Measurements from ENCODE around the gene ANKS3. TPM values are rescaled to one million over a fixed set of nuclear protein-coding genes. Genes with fewer than 3 reads are reported as not detected.

Gene ANKS3
- total RNA-seq, 2 experiments from 2014 or later, result 12.1 to 16.1 TPM

DNA sequence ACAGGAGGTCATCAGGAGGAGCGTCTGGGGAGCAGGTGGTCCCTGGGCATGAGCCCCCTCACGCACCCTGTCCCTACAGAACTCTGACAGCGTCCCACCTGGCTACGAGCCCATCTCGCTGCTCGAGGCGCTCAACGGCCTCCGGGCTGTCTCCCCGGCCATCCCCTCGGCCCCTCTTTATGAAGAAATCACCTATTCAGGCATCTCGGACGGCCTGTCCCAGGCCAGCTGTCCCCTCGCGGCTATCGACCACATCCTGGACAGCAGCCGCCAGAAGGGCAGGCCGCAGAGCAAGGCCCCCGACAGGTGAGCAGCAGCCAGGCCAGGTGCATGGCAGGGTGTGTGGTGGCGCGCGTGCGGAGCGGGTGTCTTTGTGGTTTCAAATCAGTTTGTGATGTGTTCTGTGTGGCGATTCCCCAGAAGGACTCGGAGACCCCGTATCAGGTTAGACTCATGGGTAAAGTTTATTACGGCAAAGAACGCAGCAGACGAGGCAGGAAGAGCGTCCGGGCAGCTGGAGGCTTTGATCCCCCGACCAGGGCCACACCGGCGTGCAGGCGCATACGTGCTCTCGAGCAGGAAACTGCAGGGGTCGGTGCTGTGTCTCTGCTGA is 52.5 kb downstream of the ANKS3 start:
- Mint-ChIP-seq H3K27ac (peak overlapping the region; percentile 45), H3K4me3 (no peak overlapping the region), H3K36me3 (peaks cover 15% of the 10 kb centered on the region), H3K27me3 (no peaks in the 10 kb centered on the region), H3K4me1 (peaks cover 25% of the 10 kb centered on the region), H3K9me3 (no peaks in the 10 kb centered on the region)
- no peak for DNase-seq

DNA sequence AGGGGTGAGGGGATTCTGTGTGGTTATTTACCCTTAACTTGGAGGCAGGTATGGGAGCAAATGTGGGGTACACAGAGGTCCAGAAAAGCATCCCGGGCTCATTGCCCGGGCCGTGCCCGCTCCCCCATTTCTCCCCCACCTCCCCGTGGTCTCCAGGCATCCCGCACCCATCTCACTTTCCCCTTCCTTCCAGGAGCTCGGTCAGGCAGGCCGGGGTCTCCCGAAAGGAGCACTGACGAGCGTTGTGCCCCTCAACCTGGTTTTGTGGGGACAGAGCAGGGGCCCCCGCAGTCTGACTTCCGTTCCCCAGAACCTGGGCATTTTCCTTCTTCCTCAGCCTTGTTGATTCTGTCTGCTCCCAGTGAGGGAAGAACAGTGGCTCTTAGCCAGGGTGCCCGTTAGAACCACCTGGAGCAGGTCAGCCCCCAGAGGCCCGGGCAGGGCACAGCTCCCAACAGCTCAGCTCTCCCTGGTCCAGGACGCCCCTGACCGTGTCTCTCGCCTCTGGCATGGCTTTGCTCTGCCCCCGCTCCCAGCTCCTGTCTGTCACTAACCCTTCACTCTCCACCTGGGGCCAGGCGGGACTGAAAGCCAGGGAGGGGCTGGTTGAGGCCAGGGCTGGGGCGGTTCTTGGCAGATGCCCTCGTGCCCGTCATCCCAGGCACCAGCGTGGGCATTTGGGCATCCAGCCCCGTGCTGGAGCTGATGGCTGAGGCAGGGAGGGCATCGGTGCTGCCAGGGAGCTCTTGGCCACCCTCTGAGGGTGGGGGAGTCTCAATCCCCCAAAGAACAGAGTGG is 53.2 kb downstream of the ANKS3 start:
- Mint-ChIP-seq H3K9me3 (no peaks in the 10 kb centered on the region), H3K4me3 (peak overlapping the region; percentile 32), H3K4me1 (peaks cover 32% of the 10 kb centered on the region), H3K27ac (peak overlapping the region; percentile 72), H3K27me3 (no peaks in the 10 kb centered on the region), H3K36me3 (peaks cover 16% of the 10 kb centered on the region)
- DNase-seq, result no peak

DNA sequence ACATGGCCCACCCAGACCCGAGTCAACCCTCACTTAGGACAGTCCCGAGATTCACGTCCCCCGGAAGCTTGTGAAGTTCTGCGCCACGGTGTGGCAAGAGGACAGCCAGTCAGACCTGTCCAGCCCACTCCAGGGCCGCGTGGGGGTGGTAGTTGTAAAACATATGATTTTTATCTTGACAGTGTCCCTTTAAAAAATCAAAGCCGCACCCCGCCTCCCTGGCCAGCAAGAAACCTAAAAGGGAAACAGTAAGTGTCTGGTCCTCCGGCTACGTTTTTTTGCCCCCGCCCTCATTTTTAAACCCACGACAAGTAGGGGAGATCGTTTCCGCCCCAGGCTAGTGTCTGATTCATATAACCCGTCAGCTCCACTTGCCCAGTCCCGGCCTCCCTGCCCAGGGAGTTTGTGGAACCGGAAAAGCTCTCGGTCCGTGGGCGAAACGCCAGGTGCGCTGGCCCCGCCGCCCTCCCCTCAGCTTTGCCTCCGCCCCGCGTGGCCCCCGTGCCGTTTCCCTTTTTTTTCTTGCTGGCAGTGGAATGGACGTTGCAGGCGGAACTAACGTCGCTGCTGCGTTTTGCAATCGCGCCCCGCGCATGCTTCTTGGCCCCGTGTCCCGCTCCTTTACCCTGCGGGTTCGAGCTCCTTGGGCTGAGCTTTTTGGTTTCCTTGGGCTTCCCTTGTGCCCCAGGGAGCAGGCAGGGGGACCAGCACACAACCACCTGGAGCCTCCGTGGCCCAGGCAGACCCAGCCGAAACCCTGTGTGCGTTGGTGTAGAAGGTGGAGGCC is 54.0 kb downstream of the ANKS3 start:
- Mint-ChIP-seq H3K36me3 (peaks cover 20% of the 10 kb centered on the region), H3K9me3 (no peaks in the 10 kb centered on the region), H3K27me3 (no peaks in the 10 kb centered on the region), H3K4me3 (no peak overlapping the region), H3K27ac (peak overlapping the region; percentile 48), H3K4me1 (peaks cover 40% of the 10 kb centered on the region)
- no peak for DNase-seq

DNA sequence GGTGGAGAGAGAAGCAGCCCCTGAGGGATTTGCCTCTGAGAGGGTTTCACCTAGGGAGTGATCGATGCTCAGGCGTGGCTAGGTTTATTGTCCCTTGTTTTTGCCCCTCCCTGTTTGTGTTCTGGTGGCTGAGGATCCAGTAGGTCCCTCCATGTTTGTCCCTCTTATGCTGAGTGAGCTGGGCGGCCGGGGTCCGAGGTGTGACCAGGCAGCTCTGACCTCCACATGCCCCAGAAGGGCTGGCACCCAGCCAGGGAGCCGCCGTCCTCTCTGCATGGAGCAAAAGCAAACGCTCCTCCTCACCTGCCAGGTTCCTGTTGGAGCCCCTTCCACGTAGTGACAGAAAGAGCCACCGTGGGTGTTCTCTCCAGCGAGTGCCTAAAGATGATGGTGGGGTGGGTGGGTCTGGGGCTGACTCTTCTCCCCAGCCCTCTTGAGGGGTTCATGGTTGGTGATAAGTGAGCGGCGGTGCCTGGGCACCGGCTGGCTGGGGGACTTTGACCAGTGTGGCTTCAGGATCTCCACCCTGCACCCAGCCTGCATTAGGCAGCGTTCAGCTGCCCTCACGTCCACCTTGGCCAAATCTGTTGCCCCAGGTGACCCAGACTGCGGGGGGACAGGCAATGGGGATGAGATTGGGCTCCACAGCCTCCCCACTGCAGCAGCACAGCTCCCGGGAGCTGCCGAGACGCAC is 54.8 kb downstream of the ANKS3 start:
- no peak for DNase-seq
- no peak overlapping the region for H3K4me3 Mint-ChIP-seq
- no peaks in the 10 kb centered on the region for H3K27me3 Mint-ChIP-seq
- no peaks in the 10 kb centered on the region for H3K9me3 Mint-ChIP-seq
- peaks cover 41% of the 10 kb centered on the region for H3K4me1 Mint-ChIP-seq
- peaks cover 22% of the 10 kb centered on the region for H3K36me3 Mint-ChIP-seq
- peak overlapping the region; percentile 39 for H3K27ac Mint-ChIP-seq

GRCh38 chr16:4678596-4678995 is 55.5 kb downstream of the ANKS3 start:
- peak overlapping the region; percentile 61 for H3K27ac Mint-ChIP-seq
- H3K4me3 Mint-ChIP-seq, result no peak overlapping the region
- H3K36me3 Mint-ChIP-seq, result peaks cover 25% of the 10 kb centered on the region
- no peaks in the 10 kb centered on the region for H3K27me3 Mint-ChIP-seq
- H3K4me1 Mint-ChIP-seq, result peaks cover 42% of the 10 kb centered on the region
- H3K9me3 Mint-ChIP-seq, result no peaks in the 10 kb centered on the region
- DNase-seq, result no peak

GRCh38 chr16:4677994-4678393 is 56.1 kb downstream of the ANKS3 start:
- Mint-ChIP-seq H3K27ac (peak overlapping the region; percentile 61), H3K4me3 (no peak overlapping the region), H3K4me1 (peaks cover 40% of the 10 kb centered on the region), H3K27me3 (no peaks in the 10 kb centered on the region), H3K9me3 (no peaks in the 10 kb centered on the region), H3K36me3 (peaks cover 26% of the 10 kb centered on the region)
- no peak for DNase-seq

- Mint-ChIP-seq H3K9me3 (no peaks in the 10 kb centered on the region), H3K4me3 (peak overlapping the region; percentile 77), H3K4me1 (peaks cover 40% of the 10 kb centered on the region), H3K27me3 (no peaks in the 10 kb centered on the region), H3K36me3 (peaks cover 26% of the 10 kb centered on the region), H3K27ac (peak overlapping the region; percentile 95)
- DNase-seq, result no peak
Observed at GRCh38 chr16:4677390-4677789, 56.7 kb downstream of the ANKS3 start.

- H3K4me3 Mint-ChIP-seq, result peak overlapping the region; percentile 77
- no peaks in the 10 kb centered on the region for H3K9me3 Mint-ChIP-seq
- peak overlapping the region; percentile 95 for H3K27ac Mint-ChIP-seq
- peaks cover 40% of the 10 kb centered on the region for H3K4me1 Mint-ChIP-seq
- DNase-seq, result no peak
- H3K36me3 Mint-ChIP-seq, result peaks cover 28% of the 10 kb centered on the region
- no peaks in the 10 kb centered on the region for H3K27me3 Mint-ChIP-seq
Observed at GRCh38 chr16:4676831-4677230, 57.2 kb downstream of the ANKS3 start.

DNA sequence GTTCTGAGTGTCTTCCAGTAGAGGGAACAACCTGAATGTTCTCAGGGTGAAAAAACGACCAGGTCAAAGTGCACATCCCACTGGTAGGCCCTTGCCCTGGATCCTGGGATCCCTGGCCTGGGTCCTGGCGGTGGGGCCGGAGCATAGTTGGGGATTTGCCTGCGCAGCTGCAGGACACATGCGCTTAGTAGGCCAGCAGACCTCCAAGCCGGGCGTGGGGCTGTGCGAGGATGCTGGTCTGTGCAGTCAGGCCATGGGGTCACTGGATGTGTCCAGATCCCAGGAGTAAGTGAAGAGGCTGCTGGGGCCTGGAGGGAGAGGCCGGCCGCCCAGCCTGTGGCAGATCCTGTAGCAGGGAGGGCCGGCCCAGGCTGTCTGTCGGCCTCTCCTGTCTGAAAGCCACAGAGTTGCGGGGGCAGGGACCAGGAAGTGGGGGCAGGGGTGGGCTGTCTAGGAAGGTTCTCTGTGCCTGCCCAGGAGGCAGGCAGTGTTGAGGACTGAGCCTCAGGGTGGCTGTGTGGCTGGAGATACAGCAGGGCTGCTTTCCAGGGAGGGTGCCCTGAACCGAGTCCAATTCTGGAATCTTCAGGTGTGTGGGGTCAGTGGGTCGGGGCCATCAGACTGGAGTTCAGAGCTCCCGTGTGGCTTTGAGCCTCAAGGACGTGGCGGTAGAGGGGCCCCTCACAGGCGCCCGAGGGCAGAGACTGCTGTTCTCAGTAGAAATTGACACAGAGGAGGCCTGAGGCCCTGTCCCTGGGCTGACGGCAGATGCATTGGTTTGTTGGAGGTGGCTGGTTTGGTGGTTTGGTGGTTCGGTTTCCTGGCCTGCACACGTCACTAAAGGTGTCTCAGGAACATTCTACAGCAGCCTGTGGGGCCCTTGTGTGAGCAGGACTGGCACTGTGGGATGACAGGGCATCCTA is 57.9 kb downstream of the ANKS3 start:
- Mint-ChIP-seq H3K4me1 (peaks cover 36% of the 10 kb centered on the region), H3K36me3 (peaks cover 25% of the 10 kb centered on the region), H3K9me3 (no peaks in the 10 kb centered on the region), H3K27me3 (no peaks in the 10 kb centered on the region), H3K27ac (peak overlapping the region; percentile 95), H3K4me3 (peak overlapping the region; percentile 77)
- peak; percentile 73 for DNase-seq

GRCh38 chr16:4674926-4675530 is 59.0 kb downstream of the ANKS3 start:
- no peak for DNase-seq
- Mint-ChIP-seq H3K27me3 (no peaks in the 10 kb centered on the region), H3K9me3 (no peaks in the 10 kb centered on the region), H3K4me1 (peaks cover 36% of the 10 kb centered on the region), H3K27ac (peak overlapping the region; percentile 95), H3K4me3 (peak overlapping the region; percentile 77), H3K36me3 (peaks cover 22% of the 10 kb centered on the region)

DNA sequence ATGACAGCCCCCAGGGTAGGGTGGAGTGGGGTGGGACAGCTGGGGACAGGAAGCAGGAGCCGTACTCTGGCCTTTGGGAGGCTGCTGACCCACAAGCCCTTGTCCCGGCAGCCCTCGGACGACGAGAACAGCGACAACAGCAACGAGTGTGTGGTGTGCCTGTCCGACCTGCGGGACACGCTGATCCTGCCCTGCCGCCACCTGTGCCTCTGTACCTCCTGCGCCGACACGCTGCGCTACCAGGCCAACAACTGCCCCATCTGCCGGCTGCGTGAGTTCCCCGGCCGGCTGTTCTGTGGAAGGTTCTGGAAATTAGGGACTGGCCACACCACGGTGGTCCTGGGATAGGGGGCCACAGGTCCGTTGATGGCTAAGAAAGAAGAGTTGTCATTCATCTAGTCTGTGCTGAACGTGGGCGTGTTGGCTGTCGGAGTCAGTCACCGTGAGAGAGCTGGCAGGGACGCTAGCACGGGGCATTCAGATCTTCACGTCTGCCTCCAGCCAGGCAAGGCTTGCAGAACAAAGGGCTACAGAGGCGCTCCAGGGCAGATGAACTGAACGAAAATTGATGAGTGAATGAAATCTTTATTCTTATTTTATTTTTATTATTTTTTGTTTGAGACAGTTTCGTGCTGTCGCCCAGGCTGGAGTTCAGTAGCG is 60.6 kb downstream of the ANKS3 start:
- Mint-ChIP-seq H3K4me3 (no peak overlapping the region), H3K9me3 (no peaks in the 10 kb centered on the region), H3K4me1 (peaks cover 30% of the 10 kb centered on the region), H3K27ac (no peak overlapping the region), H3K27me3 (no peaks in the 10 kb centered on the region), H3K36me3 (peaks cover 22% of the 10 kb centered on the region)
- DNase-seq, result no peak

- Mint-ChIP-seq H3K9me3 (no peaks in the 10 kb centered on the region), H3K27me3 (no peaks in the 10 kb centered on the region), H3K4me3 (no peak overlapping the region), H3K4me1 (peaks cover 16% of the 10 kb centered on the region), H3K27ac (no peak overlapping the region), H3K36me3 (peaks cover 19% of the 10 kb centered on the region)
- DNase-seq, result no peak
Observed at GRCh38 chr16:4668313-4668960, 65.6 kb downstream of the ANKS3 start.
